Loucy (cell line): ENCODE measurements around the gene CFP.

Experiments
- H2AFZ ChIP-seq: fragments of 200-600 bp; sonication (generic); 2 replicates; pipeline ENCODE4 v1.6.0; 2016; ENCODE audit warnings: antibody characterized with exemption, mild to moderate bottlenecking, low read length, moderate library complexity
- H3F3A ChIP-seq: fragments of 200-600 bp; 2 replicates; pipeline ENCODE4 v1.6.0; 2016; ENCODE audit warnings: antibody characterized with exemption, low read depth, mild to moderate bottlenecking
- H3K27me3 ChIP-seq: fragments of 200-600 bp; sonication (generic); 2 replicates; pipeline ENCODE4 v1.6.1; 2014; ENCODE audit warnings: low read length, mild to moderate bottlenecking; ENCODE audit not compliant: insufficient read depth, poor library complexity, severe bottlenecking
- H3K36me3 ChIP-seq: fragments of 200-600 bp; sonication (generic); 2 replicates; pipeline ENCODE4 v1.6.1; 2016; ENCODE audit warnings: low read length; ENCODE audit not compliant: insufficient read depth
- H3K4me1 ChIP-seq: fragments of 200-600 bp; sonication (generic); 2 replicates; pipeline ENCODE4 v1.5.1; 2014; ENCODE audit warnings: low read length, mild to moderate bottlenecking; ENCODE audit not compliant: insufficient read depth, poor library complexity, severe bottlenecking
- H3K4me2 ChIP-seq: fragments of 200-600 bp; sonication (generic); 2 replicates; pipeline ENCODE4 v1.6.0; 2014; ENCODE audit warnings: antibody characterized with exemption, low read length, low read depth, mild to moderate bottlenecking; ENCODE audit not compliant: poor library complexity, severe bottlenecking
- H3K4me3 ChIP-seq: fragments of 200-600 bp; sonication (generic); 2 replicates; pipeline ENCODE4 v1.5.1; 2014; ENCODE audit warnings: low read length, mild to moderate bottlenecking, mixed read lengths; ENCODE audit not compliant: poor library complexity, severe bottlenecking
- H3K79me2 ChIP-seq: fragments of 200-600 bp; sonication (generic); 2 replicates; pipeline ENCODE4 v1.6.1; 2014; ENCODE audit warnings: low read length; ENCODE audit not compliant: insufficient read depth
- H3K9ac ChIP-seq: fragments of 200-600 bp; sonication (generic); 2 replicates; pipeline ENCODE4 v1.6.0; 2014; ENCODE audit warnings: mild to moderate bottlenecking, low read depth, low read length, moderate library complexity; ENCODE audit not compliant: poor library complexity, severe bottlenecking
- H3K9me2 ChIP-seq: fragments of 200-600 bp; sonication (generic); replicated peaks from 2 replicates; pipeline ENCODE4 v1.6.1; 2016; ENCODE audit warnings: low read depth, low read length, mixed read lengths
- H3K9me3 ChIP-seq: fragments of 200-600 bp; sonication (generic); 2 replicates; pipeline ENCODE4 v1.6.1; 2014; ENCODE audit warnings: mild to moderate bottlenecking, antibody characterized with exemption, low read length, low read depth; ENCODE audit not compliant: insufficient read depth
- H4K20me1 ChIP-seq: fragments of 200-600 bp; sonication (generic); 2 replicates; pipeline ENCODE4 v1.6.0; 2014; ENCODE audit warnings: antibody characterized with exemption, low read length, mild to moderate bottlenecking; ENCODE audit not compliant: insufficient read depth, poor library complexity, severe bottlenecking
- CTCF ChIP-seq: fragments of 200-600 bp; sonication (generic); conservative IDR thresholded peaks from 2 replicates; pipeline ENCODE4 v1.5.1; 2014; ENCODE audit warnings: mild to moderate bottlenecking, antibody characterized with exemption, low read length
- EZH2phosphoT487 ChIP-seq: fragments of 200-600 bp; IDR thresholded peaks from 2 replicates; pipeline ENCODE4 v1.6.1; 2018; ENCODE audit warnings: antibody characterized with exemption, mild to moderate bottlenecking, moderate library complexity, borderline replicate concordance

Gene CFP

GRCh38 chrX:47610511-47610910 is 19.2 kb downstream of the CFP start:
- H3K79me2 ChIP-seq: no peaks in the 10 kb centered on the region
- H2AFZ ChIP-seq: no peak overlapping the region
- no peaks in the 10 kb centered on the region for H3K27me3 ChIP-seq
- no peaks in the 10 kb centered on the region for H3F3A ChIP-seq
- H4K20me1 ChIP-seq: no peaks in the 10 kb centered on the region
- H3K4me1 ChIP-seq: no peaks in the 10 kb centered on the region
- no peak overlapping the region for H3K4me3 ChIP-seq
- no peaks in the 10 kb centered on the region for H3K9me2 ChIP-seq
- H3K36me3 ChIP-seq: no peaks in the 10 kb centered on the region
- no peak overlapping the region for H3K9ac ChIP-seq
- no peaks in the 10 kb centered on the region for H3K9me3 ChIP-seq
- no peak overlapping the region for H3K4me2 ChIP-seq
- no peak for TF ChIP-seq EZH2phosphoT487
- no peak for TF ChIP-seq CTCF

GRCh38 chrX:47608130-47608810 is 21.5 kb downstream of the CFP start:
- H4K20me1 ChIP-seq: no peaks in the 10 kb centered on the region
- no peak overlapping the region for H3K4me2 ChIP-seq
- H3K36me3 ChIP-seq: no peaks in the 10 kb centered on the region
- no peaks in the 10 kb centered on the region for H3K9me2 ChIP-seq
- H3F3A ChIP-seq: no peaks in the 10 kb centered on the region
- no peaks in the 10 kb centered on the region for H3K79me2 ChIP-seq
- H3K9ac ChIP-seq: no peak overlapping the region
- H3K4me1 ChIP-seq: no peaks in the 10 kb centered on the region
- no peak overlapping the region for H3K4me3 ChIP-seq
- H3K27me3 ChIP-seq: no peaks in the 10 kb centered on the region
- H3K9me3 ChIP-seq: no peaks in the 10 kb centered on the region
- no peak for TF ChIP-seq EZH2phosphoT487
- no peak for TF ChIP-seq CTCF
- H2AFZ ChIP-seq: no peak overlapping the region

- Histone ChIP-seq H2AFZ (no peak overlapping the region), H3K4me3 (no peak overlapping the region), H3F3A (no peaks in the 10 kb centered on the region), H3K9ac (no peak overlapping the region), H3K9me3 (no peaks in the 10 kb centered on the region), H3K9me2 (no peaks in the 10 kb centered on the region), H3K4me1 (no peaks in the 10 kb centered on the region), H4K20me1 (no peaks in the 10 kb centered on the region), H3K79me2 (no peaks in the 10 kb centered on the region), H3K4me2 (no peak overlapping the region), H3K27me3 (no peaks in the 10 kb centered on the region), H3K36me3 (no peaks in the 10 kb centered on the region)
- TF ChIP-seq EZH2phosphoT487: no peak
- TF ChIP-seq CTCF: no peak
These were observed 22.6 kb downstream of the CFP start for GRCh38 chrX:47607091-47607490.
